ENCODE data around the gene HCRT. TPM values are rescaled to one million over a fixed set of nuclear protein-coding genes. Genes with fewer than 3 reads are reported as not detected.
"Not testable (repeated sequence)": the region's sequence is repeated elsewhere in the genome, so short reads cannot be mapped to it uniquely, and the experiment has no call there.

The HCRT gene
- polyA plus RNA-seq, 1 donor from 2014 or later: not detected

DNA sequence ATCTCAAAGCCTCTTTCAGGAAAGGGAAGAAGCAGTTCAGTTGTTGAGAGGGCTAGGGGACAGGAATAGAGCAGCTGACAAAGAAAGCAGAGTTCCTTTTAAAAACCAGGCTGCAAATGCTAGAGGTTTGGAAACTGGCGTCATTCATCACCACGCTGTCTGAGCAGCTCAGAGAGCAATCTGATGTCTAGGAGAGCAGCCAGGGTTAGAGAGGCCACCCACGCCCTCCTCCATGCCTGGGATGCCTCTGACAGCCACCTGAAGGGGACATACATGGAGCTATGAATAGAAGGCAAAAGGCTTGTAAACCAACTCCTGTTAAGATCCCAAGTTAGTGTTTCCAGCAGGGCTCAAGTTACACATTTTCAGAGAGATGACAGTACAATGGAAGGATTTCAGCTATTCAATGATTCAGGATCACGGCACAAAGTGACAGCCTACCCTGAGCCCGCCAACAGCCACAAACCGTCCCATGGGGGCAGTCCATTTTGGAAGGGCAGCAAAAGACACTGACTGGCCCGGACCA, 42.8 kb downstream of the HCRT start:
- no peaks in the 10 kb centered on the region for H3K79me2 ChIP-seq (replicated peaks; ENCODE audit: insufficient read depth, low read length)
- H2AFZ ChIP-seq (ENCODE audit: low read depth, low read length): no peak overlapping the region
- peaks cover 8% of the 10 kb centered on the region for H4K20me1 ChIP-seq (ENCODE audit: insufficient read depth)
- H3K36me3 ChIP-seq (ENCODE audit: insufficient read depth, low read length): no peaks in the 10 kb centered on the region
- H3K4me2 ChIP-seq (ENCODE audit: low read length): no peak overlapping the region
- no peaks in the 10 kb centered on the region for H3K27me3 ChIP-seq (ENCODE audit: insufficient read depth, low read depth, low read length)
- H3K9me3 ChIP-seq (ENCODE audit: low read length): no peaks in the 10 kb centered on the region
- H3F3A ChIP-seq (ENCODE audit: insufficient read depth, low read length, poor library complexity, severe bottlenecking): no peaks in the 10 kb centered on the region
- no peak overlapping the region for H3K27ac ChIP-seq (ENCODE audit: low read length)
- no peak overlapping the region for H3K9ac ChIP-seq (ENCODE audit: low read length)
- no peak overlapping the region for H3K4me3 ChIP-seq (ENCODE audit: low read length)
- H3K9me2 ChIP-seq (ENCODE audit: insufficient read depth, low read length): no peaks in the 10 kb centered on the region
- TF ChIP-seq, protein P1, sequence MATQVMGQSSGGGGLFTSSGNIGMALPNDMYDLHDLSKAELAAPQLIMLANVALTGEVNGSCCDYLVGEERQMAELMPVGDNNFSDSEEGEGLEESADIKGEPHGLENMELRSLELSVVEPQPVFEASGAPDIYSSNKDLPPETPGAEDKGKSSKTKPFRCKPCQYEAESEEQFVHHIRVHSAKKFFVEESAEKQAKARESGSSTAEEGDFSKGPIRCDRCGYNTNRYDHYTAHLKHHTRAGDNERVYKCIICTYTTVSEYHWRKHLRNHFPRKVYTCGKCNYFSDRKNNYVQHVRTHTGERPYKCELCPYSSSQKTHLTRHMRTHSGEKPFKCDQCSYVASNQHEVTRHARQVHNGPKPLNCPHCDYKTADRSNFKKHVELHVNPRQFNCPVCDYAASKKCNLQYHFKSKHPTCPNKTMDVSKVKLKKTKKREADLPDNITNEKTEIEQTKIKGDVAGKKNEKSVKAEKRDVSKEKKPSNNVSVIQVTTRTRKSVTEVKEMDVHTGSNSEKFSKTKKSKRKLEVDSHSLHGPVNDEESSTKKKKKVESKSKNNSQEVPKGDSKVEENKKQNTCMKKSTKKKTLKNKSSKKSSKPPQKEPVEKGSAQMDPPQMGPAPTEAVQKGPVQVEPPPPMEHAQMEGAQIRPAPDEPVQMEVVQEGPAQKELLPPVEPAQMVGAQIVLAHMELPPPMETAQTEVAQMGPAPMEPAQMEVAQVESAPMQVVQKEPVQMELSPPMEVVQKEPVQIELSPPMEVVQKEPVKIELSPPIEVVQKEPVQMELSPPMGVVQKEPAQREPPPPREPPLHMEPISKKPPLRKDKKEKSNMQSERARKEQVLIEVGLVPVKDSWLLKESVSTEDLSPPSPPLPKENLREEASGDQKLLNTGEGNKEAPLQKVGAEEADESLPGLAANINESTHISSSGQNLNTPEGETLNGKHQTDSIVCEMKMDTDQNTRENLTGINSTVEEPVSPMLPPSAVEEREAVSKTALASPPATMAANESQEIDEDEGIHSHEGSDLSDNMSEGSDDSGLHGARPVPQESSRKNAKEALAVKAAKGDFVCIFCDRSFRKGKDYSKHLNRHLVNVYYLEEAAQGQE (IDR thresholded peaks at IDR 0.05; ENCODE audit: borderline replicate concordance): no peak

DNA sequence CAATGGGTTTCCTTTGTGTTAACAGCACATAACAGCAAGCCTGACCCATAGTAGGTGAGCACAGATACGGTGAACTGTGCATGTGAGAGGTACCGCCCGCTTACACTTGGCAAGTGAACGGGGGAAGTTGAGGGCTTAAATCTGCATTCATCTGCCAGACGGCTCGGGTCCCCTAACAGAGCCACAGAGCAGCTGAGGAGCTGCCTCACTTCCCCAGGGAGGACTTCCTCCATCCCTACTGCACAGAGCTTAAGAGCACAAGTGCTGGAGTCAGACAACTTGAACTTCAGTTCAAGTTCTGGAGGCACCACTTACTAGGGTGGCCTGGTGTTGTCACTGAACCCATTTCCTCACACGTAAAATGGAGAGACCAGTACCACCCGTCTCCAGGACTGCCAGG, 43.9 kb downstream of the HCRT start:
- H3K4me3 ChIP-seq (ENCODE audit: low read length): no peak overlapping the region
- H3K79me2 ChIP-seq (replicated peaks; ENCODE audit: insufficient read depth, low read length): no peaks in the 10 kb centered on the region
- no peaks in the 10 kb centered on the region for H3K9me2 ChIP-seq (ENCODE audit: insufficient read depth, low read length)
- H3K27ac ChIP-seq (ENCODE audit: low read length): no peak overlapping the region
- no peak overlapping the region for H2AFZ ChIP-seq (ENCODE audit: low read depth, low read length)
- no peaks in the 10 kb centered on the region for H3F3A ChIP-seq (ENCODE audit: insufficient read depth, low read length, poor library complexity, severe bottlenecking)
- no peaks in the 10 kb centered on the region for H3K36me3 ChIP-seq (ENCODE audit: insufficient read depth, low read length)
- no peaks in the 10 kb centered on the region for H3K27me3 ChIP-seq (ENCODE audit: insufficient read depth, low read depth, low read length)
- TF ChIP-seq MXI1 (conservative IDR thresholded peaks at IDR 0.05; ENCODE audit: poor library complexity, severe bottlenecking): no peak
- no peak for TF ChIP-seq CTCF (IDR thresholded peaks at IDR 0.05; ENCODE audit: poor library complexity, severe bottlenecking)
- no peak for TF ChIP-seq TAF1 (IDR thresholded peaks at IDR 0.05; ENCODE audit: low read depth)
- no peak for TF ChIP-seq POLR2AphosphoS5 (IDR thresholded peaks at IDR 0.05)
- TF ChIP-seq, protein P1 (IDR thresholded peaks at IDR 0.05; ENCODE audit: borderline replicate concordance): no peak
- TF ChIP-seq EZH2 (IDR thresholded peaks at IDR 0.05; ENCODE audit: borderline replicate concordance, insufficient read depth, low read length, poor library complexity, severe bottlenecking): no peak
- no peak for TF ChIP-seq SMC3 (conservative IDR thresholded peaks at IDR 0.05; ENCODE audit: poor library complexity)
- TF ChIP-seq EP300 (conservative IDR thresholded peaks at IDR 0.05; ENCODE audit: poor library complexity, severe bottlenecking): no peak
- no peak for TF ChIP-seq RAD21 (conservative IDR thresholded peaks at IDR 0.05)
- no peak overlapping the region for H3K9ac ChIP-seq (ENCODE audit: low read length)
- H3K4me2 ChIP-seq (ENCODE audit: low read length): no peak overlapping the region
- H3K9me3 ChIP-seq (ENCODE audit: low read length): no peaks in the 10 kb centered on the region
- peaks cover 8% of the 10 kb centered on the region for H4K20me1 ChIP-seq (ENCODE audit: insufficient read depth)

GRCh38 chr17:42140690-42141089, 44.6 kb downstream of the HCRT start:
- H3K9me2 ChIP-seq (ENCODE audit: insufficient read depth, low read length): not testable (repeated sequence)

More at GRCh38 chr17:42140690-42141089, 44.6 kb downstream of the HCRT start:
- not testable (repeated sequence) for H3F3A ChIP-seq (ENCODE audit: insufficient read depth, low read length, poor library complexity, severe bottlenecking); H3K36me3 ChIP-seq (ENCODE audit: insufficient read depth, low read length); H3K79me2 ChIP-seq (replicated peaks; ENCODE audit: insufficient read depth, low read length); H2AFZ ChIP-seq (ENCODE audit: low read depth, low read length); H4K20me1 ChIP-seq (ENCODE audit: insufficient read depth); H3K9me3 ChIP-seq (ENCODE audit: low read length); H3K27me3 ChIP-seq (ENCODE audit: insufficient read depth, low read depth, low read length); H3K9ac ChIP-seq (ENCODE audit: low read length); H3K4me3 ChIP-seq (ENCODE audit: low read length); H3K4me2 ChIP-seq (ENCODE audit: low read length); H3K27ac ChIP-seq (ENCODE audit: low read length)

Data from neural cell (in vitro differentiated cells).